HG03342 (cell line): ENCODE data around the gene TWNK.
A peak's percentile ranks its signal among the peaks of the same experiment; 100 is the strongest.

Experiments used
- ATAC-seq: cut with Tn5 transposase; IDR thresholded peaks from one replicate; pipeline ENCODE4 v1.9.1; 2021; ENCODE audit warnings: mild to moderate bottlenecking, moderate library complexity; ENCODE audit not compliant: unreplicated experiment

The TWNK gene

GRCh38 chr10:101010329-101010728 lies 23.0 kb downstream of the TWNK start:
- ATAC-seq, result no peak

- ATAC-seq, result no peak
Observed at GRCh38 chr10:101011517-101012423, 24.4 kb downstream of the TWNK start.

DNA sequence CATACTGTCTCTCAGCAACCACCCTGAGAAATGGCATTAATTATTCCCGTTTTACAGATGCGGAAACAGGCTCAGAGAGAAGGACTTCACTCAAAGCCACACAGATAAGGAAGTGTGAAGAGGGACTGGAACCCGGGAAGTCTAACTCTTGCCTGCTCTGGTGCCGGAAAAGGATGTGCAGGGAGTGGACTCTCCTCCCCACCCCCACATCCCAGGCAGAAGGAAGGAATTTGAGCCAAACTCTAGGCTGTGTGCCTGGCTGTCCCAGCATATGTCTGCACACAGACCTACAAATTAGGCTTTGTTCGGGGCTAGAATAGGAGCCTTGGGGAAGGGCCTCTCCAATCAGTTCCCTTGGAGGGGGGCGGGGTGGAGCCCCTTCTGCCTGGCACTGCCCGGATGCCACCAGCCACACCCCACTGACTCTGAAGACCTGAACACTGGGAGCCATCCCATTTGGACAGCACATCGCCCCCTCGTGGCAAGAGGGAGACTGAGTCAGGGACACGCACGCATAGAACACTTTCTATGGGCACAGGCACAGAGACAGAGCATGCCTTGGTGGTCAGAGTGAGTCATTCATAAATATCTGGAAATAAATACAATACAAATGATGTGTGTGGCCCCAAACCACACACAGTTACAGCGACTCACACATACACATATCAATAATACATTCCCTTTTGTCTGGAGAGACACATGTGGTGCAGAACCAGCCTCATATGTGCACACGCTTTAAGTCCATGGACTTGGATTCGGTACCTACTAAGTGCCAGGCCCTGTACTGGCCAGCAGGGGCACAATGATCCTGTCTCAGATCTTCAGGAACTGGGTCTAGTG lies 25.4 kb downstream of the TWNK start:
- peak; percentile 69 for ATAC-seq

GRCh38 chr10:101013365-101013825 lies 26.1 kb downstream of the TWNK start:
- ATAC-seq, result no peak

GRCh38 chr10:101014230-101014884 lies 27.0 kb downstream of the TWNK start:
- no peak for ATAC-seq

- no peak for ATAC-seq
Observed at GRCh38 chr10:101014966-101015581, 27.7 kb downstream of the TWNK start.

GRCh38 chr10:101015582-101015973 lies 28.2 kb downstream of the TWNK start:
- ATAC-seq, result no peak

GRCh38 chr10:101016814-101017213 lies 29.5 kb downstream of the TWNK start:
- no peak for ATAC-seq

GRCh38 chr10:101018118-101018599 lies 30.8 kb downstream of the TWNK start:
- no peak for ATAC-seq

DNA sequence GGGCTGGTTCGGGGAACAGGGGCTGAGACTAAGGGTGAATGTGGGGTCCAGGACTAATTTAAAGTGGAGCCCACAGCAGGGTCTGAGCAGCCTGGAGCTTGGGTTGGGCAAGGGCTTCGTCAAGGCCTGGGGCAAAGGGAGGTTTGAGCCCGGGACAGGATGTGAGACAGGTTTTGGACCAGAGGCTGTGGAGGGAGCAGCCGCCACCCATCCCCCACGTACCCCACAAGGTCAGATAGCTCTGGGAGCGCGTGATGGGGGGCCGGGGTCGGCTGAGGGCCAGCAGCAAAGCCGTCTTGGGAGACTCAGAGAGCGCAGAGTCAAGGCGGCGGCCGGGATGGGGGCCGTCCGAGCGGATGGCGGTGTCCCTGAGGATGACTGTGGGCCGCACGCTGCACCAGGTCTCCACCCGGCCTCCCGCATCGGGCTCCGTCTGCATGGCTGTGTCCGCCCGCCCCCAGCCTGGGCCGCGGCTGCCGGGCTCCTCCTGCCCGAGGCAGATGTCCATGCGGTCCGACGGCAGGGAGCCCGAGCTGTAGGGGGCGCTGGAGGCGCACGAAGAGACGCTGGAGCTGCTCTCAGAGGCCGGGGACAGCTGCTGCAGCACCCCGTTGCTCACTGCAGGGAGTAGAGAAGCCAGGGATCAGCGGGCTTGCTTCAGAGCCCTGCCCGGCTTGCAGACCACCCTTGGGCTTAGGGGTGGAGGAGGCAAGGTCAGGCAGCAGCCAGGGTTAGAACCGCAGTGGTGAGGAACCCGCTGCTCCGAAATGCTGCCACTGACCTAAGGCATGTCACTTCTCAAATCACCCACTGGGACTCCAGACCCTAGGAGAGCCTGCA lies 31.5 kb downstream of the TWNK start:
- ATAC-seq, result no peak

DNA sequence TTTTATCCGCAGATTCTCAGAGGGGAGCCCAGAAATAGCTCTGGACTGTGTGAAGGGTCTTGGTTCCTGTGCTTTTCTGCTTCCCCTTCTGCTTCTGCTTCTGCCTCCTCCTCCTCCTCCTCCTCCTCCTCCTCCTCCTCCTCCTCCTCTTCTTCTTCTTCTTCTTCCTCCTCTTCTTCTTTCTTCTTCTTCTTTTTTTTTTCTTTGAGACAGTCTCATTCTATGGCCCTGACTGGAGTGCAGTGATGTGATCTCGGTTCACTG lies 32.0 kb downstream of the TWNK start:
- no peak for ATAC-seq

DNA sequence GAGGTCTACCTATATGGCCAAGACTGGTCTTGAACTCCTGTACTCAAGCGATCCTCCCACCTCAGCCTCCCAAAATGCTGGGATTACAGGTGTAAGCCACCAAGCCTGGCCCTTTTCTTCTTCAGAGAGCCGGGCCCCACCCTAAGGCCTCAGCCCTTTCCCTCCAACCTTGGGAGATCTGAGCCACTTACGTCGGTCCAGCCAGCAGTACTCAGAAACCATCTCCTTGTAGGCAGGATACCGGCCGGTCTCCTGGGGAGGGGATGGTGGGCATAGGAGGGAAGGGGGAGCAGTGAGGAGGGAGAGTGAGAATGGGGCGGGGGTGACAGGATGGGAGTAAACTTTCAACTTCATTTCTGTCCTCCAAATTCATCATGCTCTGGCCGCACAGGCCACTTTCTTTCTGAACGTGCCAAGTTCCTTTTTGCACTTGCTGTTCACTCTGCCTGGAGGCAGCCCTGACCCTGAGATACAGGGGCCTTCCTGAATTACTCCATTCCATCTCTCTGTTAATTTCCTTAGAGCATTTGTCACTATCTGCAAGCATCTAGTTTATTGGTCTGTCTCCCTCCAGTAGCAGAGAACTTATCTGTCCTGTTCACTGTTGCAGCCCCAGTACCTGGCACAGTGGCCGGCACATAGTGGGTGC lies 33.2 kb downstream of the TWNK start:
- no peak for ATAC-seq

DNA sequence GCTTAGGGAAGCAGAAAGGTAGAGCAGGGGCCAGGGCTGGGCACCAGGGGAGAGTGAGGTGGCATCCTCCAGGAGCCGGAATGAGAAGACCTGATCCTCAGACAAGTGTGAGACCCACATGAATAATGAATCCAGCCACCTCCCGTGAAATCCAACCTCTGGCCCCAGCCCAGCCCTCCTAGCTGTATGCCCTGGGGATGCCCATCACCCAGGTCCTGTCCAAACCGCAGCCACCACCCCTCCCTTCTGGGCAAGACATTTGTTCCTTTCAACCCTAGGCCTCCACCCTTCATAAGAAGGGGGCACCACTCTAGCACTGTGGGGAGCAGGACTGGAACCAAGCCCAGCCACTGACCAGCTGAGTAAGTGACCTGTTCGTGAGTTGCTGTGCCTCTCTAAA lies 33.9 kb downstream of the TWNK start:
- no peak for ATAC-seq

DNA sequence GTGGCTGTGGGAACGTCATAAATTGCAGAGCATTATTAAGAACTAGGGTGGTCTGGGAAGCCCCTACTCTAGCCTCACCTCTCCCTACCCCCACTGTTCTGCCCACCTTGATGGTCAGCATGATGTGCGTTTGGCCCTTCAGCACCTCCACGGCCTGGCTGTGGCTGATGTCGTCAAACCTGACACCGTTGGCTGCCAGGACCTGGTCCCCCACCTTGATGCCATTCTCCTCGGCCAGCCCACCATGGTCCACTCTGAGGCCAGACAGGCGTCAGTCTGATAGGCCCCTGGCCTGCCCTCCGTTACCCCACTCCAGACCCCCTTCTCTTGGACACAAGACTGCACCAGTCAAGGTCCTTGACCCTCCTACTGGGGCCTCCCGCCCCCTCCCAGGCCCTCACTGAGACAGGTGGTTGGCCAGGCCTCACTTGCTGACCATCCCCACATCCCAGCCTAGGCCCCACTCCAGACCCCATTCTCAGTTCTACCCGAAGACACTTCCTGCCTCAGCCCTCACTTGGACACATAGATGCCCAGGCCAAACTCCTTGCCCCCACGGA lies 34.4 kb downstream of the TWNK start:
- ATAC-seq, result no peak

DNA sequence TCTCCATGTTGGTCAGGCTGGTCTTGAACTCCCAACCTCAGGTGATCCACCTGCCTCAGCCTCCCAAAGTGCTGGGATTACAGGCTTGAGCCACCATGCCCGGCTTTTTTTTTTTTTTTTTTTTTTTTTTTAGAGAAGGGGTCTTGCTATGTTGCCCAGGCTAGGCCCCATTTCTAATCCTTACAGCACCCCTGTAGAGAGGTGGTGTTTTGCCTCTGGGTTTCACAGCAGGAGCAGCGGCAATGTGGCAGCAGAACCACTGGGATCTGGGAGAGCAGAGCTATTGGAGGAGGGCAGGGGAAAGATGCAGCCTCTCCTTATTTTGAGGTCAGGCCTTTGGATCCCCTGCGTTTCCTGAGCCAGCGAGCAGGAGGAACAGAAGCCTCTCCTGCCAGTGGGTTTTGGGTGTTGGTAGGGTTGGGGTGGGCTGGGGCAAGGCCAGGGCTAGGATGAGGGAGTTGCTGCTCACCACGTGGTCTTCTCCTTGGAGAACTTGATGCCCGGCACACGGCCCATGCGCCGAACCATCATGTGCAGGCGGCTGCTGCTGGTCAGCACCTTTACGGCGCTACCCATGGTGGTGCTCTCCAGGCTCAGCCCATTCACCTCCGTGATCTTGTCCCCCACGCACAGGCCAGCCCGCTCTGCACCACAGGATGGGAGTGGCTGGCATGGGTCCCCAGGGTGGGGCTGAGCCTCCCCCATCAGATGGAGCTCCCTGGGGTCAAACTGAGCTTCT lies 35.8 kb downstream of the TWNK start:
- ATAC-seq, result no peak

DNA sequence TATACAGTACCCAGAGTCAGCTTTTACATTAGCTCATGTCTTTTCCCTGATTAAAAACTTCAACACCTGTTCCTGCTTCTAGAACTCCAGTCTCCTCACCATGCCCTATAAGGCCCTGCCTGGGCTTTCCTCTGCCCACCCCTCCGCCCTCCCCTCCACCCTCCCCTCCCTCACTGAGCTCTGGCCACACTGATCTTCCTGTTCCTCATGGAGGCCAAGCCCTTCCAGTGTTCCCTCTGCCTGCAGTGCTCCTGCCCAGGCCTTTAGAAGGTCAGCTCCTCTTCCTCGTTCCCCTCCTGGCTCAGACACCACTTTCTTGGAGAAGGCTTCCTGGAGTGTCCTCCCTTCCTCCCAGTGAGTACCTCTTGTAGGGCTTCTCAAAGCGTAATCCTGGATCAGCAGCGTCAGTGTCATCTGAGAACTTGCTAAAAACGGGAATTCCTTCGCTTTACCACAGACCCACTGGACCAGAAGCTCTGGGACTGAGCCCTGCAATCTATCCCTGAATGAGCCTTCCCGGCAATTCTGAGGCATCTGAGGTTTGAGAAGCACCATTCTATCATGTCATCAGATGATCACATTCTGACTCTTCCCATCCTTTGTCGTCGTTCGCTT lies 39.9 kb downstream of the TWNK start:
- ATAC-seq, result no peak

GRCh38 chr10:101028446-101029337 lies 41.3 kb downstream of the TWNK start:
- ATAC-seq, result no peak
